ENCODE measurements around the gene DHTKD1. TPM values are rescaled to one million over a fixed set of nuclear protein-coding genes. Genes with fewer than 3 reads are reported as not detected.

The DHTKD1 gene
- total RNA-seq, 1 experiment from 2014 or later: 53.2 TPM

- no peak overlapping the region for H3K18ac ChIP-seq (ENCODE audit: insufficient read length, low read depth, low read length)
- no peak overlapping the region for H2BK5ac ChIP-seq (ENCODE audit: insufficient read length, low read length)
- no peaks in the 10 kb centered on the region for H3K79me1 ChIP-seq (ENCODE audit: insufficient read depth, low read depth, low read length, poor library complexity, severe bottlenecking)
- H4K20me1 ChIP-seq (ENCODE audit: control insufficient read depth, insufficient read depth, insufficient read length): no peaks in the 10 kb centered on the region
- no peak overlapping the region for H3K14ac ChIP-seq (ENCODE audit: insufficient read depth, low read length)
- H3K27ac ChIP-seq (ENCODE audit: insufficient read length, low read depth, low read length): no peak overlapping the region
- no peak overlapping the region for H4K5ac ChIP-seq (ENCODE audit: insufficient read length, low read depth, low read length)
- no peak for DNase-seq
- H3K79me2 ChIP-seq (ENCODE audit: insufficient read depth, low read length): no peaks in the 10 kb centered on the region; the same call in 1 of the 2 replicates
- H2BK15ac ChIP-seq (ENCODE audit: low read depth, low read length): no peak overlapping the region
- no peak overlapping the region for H3K9ac ChIP-seq (ENCODE audit: extremely low read depth, insufficient read length, low read length)
- no peak overlapping the region for H2AK5ac ChIP-seq (ENCODE audit: insufficient read length, low read length)
- no peak overlapping the region for H3T11ph ChIP-seq (ENCODE audit: low read length)
- no peak overlapping the region for H2AFZ ChIP-seq (ENCODE audit: low read length)
- TF ChIP-seq, protein P1, sequence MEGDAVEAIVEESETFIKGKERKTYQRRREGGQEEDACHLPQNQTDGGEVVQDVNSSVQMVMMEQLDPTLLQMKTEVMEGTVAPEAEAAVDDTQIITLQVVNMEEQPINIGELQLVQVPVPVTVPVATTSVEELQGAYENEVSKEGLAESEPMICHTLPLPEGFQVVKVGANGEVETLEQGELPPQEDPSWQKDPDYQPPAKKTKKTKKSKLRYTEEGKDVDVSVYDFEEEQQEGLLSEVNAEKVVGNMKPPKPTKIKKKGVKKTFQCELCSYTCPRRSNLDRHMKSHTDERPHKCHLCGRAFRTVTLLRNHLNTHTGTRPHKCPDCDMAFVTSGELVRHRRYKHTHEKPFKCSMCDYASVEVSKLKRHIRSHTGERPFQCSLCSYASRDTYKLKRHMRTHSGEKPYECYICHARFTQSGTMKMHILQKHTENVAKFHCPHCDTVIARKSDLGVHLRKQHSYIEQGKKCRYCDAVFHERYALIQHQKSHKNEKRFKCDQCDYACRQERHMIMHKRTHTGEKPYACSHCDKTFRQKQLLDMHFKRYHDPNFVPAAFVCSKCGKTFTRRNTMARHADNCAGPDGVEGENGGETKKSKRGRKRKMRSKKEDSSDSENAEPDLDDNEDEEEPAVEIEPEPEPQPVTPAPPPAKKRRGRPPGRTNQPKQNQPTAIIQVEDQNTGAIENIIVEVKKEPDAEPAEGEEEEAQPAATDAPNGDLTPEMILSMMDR (conservative IDR thresholded peaks at IDR 0.05): no peak
- WGBS (ENCODE audit: extremely low coverage, insufficient read length, low lambda C conversion rate): no CpG with 5 or more reads among the region's 2 CpGs
- no peaks in the 10 kb centered on the region for H3K27me3 Mint-ChIP-seq (ENCODE audit: low read depth)
- no peaks in the 10 kb centered on the region for H3K23me2 ChIP-seq (ENCODE audit: insufficient read length, low read depth, low read length, poor library complexity, severe bottlenecking)
- H4K8ac ChIP-seq (replicated peaks; ENCODE audit: insufficient read length, low read depth, low read length): no peak overlapping the region
- H2BK12ac ChIP-seq (ENCODE audit: insufficient read length, low read depth, low read length): no peak overlapping the region
- H3K27ac Mint-ChIP-seq: no peak overlapping the region
- no peaks in the 10 kb centered on the region for H3K27me3 ChIP-seq (ENCODE audit: insufficient read depth, low read length)
- no peak overlapping the region for H4K91ac ChIP-seq (ENCODE audit: insufficient read length, low read depth, low read length)
- H3K4ac ChIP-seq (ENCODE audit: low read depth, low read length): no peak overlapping the region
- H3K4me1 Mint-ChIP-seq: no peaks in the 10 kb centered on the region
- no peak overlapping the region for H3K23ac ChIP-seq (ENCODE audit: insufficient read length, low read depth, low read length)
- no peaks in the 10 kb centered on the region for H3K9me3 Mint-ChIP-seq
- no peak overlapping the region for H2BK20ac ChIP-seq (ENCODE audit: low read depth, low read length, poor library complexity, severe bottlenecking)
- no peak overlapping the region for H3K56ac ChIP-seq (ENCODE audit: insufficient read length, low read depth, low read length)
- no peak overlapping the region for H3K4me2 ChIP-seq (ENCODE audit: insufficient read depth, insufficient read length, low read length)
- H3K36me3 Mint-ChIP-seq (ENCODE audit: insufficient read depth in 1 of 3, low read depth in 3 of 3): peaks cover 0 to 6% (median 4%) of the 10 kb centered on the region in 3 experiments; a peak in 4 of 7 replicates
- H2BK120ac ChIP-seq (ENCODE audit: low read depth, low read length, poor library complexity, severe bottlenecking): no peak overlapping the region
- no peaks in the 10 kb centered on the region for H3K9me3 ChIP-seq (ENCODE audit: control insufficient read depth, low read depth, low read length)
- H3K4me3 Mint-ChIP-seq: no peak overlapping the region
- H3K4me1 ChIP-seq (ENCODE audit: insufficient read depth, low read length): no peaks in the 10 kb centered on the region
These were observed 48.2 kb upstream of the DHTKD1 start for GRCh38 chr10:12020574-12020973.
